GM12878 (cell line): ENCODE data around the gene COL11A2. TPM values are rescaled to one million over a fixed set of nuclear protein-coding genes. Genes with fewer than 3 reads are reported as not detected.

Experiments used
- ATAC-seq: fragments of 200-7000 bp; cut with Tn5 transposase; 3 replicates; pipeline ENCODE4 v1.9.1; 2020; ENCODE audit warnings: mild to moderate bottlenecking, moderate library complexity
- BruUV-seq: library from RNA; stranded (reverse); fragments of 400-500 nt; replicated peaks from 2 replicates; lab custom pipeline; 2021; lab: Mats Ljungman, UMichigan
- CTCF ChIA-PET: fragments of 300-600 bp; sonication (Branson Sonifier 250); formaldehyde crosslinking; extraction: SDS; loops from one replicate; lab custom pipeline; 2021; ENCODE audit warnings: inconsistent platforms; lab: Yijun Ruan, JAX
- POLR2A ChIA-PET: fragments of 350-600 bp; formaldehyde crosslinking; extraction: SDS; loops from one replicate; lab custom pipeline; 2021; ENCODE audit warnings: inconsistent platforms; lab: Charles Lee
- RAD21 ChIA-PET: fragments of 300-600 bp; sonication (Branson Sonifier 250); formaldehyde crosslinking; loops from one replicate; lab custom pipeline; 2023; ENCODE audit warnings: antibody characterized with exemption; ENCODE audit not compliant: unreplicated experiment; lab: Charles Lee
- SMC1A ChIA-PET: fragments of 300-600 bp; sonication (Branson Sonifier 250); formaldehyde crosslinking; loops from one replicate; lab custom pipeline; 2023; ENCODE audit not compliant: unreplicated experiment, uncharacterized antibody; lab: Charles Lee
- DNase-seq: peaks from one replicate; pipeline ENCODE4 v3.0.0-alpha.2; 2011; ENCODE audit warnings: low read depth, low spot score
- FAIRE-seq: peaks from 3 replicates; lab custom pipeline; 2011; peaks lifted over from hg19 to GRCh38; lab: Jason Lieb, UNC
- H2AFZ ChIP-seq: 2 replicates; pipeline ENCODE4 v1.6.0; 2011; ENCODE audit warnings: low read depth, low read length, control low read depth; ENCODE audit not compliant: control insufficient read depth
- H3K27ac ChIP-seq: 2 replicates; pipeline ENCODE4 v1.5.1; 2011; ENCODE audit warnings: control low read depth; ENCODE audit not compliant: control insufficient read depth, insufficient read depth
- H3K27me3 ChIP-seq, 2 experiments: replicated peaks in 1 of 2; 2 replicates each; pipeline versions ENCODE4 v1.6.0 to v1.6.1; 2011; ENCODE audit warnings: low read length in 1 of 2; ENCODE audit not compliant: control insufficient read depth in 2 of 2, insufficient read depth in 2 of 2
- H3K36me3 ChIP-seq, 2 experiments: 2 replicates each; pipeline ENCODE4 v1.5.1; 2011; ENCODE audit warnings: low read length in 1 of 2; ENCODE audit not compliant: control insufficient read depth in 2 of 2, insufficient read depth in 2 of 2
- H3K4me1 ChIP-seq: 2 replicates; pipeline ENCODE4 v1.6.1; 2011; ENCODE audit warnings: mild to moderate bottlenecking, low read length, moderate library complexity, mixed read lengths; ENCODE audit not compliant: control insufficient read depth, insufficient read depth
- H3K4me2 ChIP-seq: 2 replicates; pipeline ENCODE4 v1.6.0; 2011; ENCODE audit warnings: control low read depth; ENCODE audit not compliant: control insufficient read depth, insufficient read depth
- H3K4me3 ChIP-seq: fragments of 200-600 bp; sonication (generic); 2 replicates; pipeline ENCODE4 v1.5.1; 2016
- H3K79me2 ChIP-seq: 2 replicates; pipeline ENCODE4 v1.6.0; 2011; ENCODE audit warnings: low read length; ENCODE audit not compliant: control insufficient read depth, insufficient read depth
- H3K9ac ChIP-seq: 2 replicates; pipeline ENCODE4 v1.8.0; 2011; ENCODE audit warnings: low read length, control low read depth, mixed read lengths; ENCODE audit not compliant: control insufficient read depth, insufficient read depth
- H3K9me3 ChIP-seq: replicated peaks from 3 replicates; pipeline ENCODE4 v1.5.1; 2011; ENCODE audit warnings: mild to moderate bottlenecking, low read length; ENCODE audit not compliant: control insufficient read depth, insufficient read depth
- H4K20me1 ChIP-seq: 2 replicates; pipeline ENCODE4 v1.6.0; 2011; ENCODE audit not compliant: control insufficient read depth, insufficient read depth
- CEBPB ChIP-seq, 2 experiments: fragments of 150-350 bp in 1 of 2; IDR thresholded peaks; 2 replicates each; pipeline ENCODE4 v1.6.1; 2012 to 2014; ENCODE audit warnings: low read depth in 2 of 2, low read length in 2 of 2, borderline replicate concordance in 1 of 2, inconsistent platforms in 1 of 2
- CHD4 ChIP-seq: fragments of 200-600 bp; sonication (generic); IDR thresholded peaks from 2 replicates; pipeline ENCODE4 v1.6.1; 2016; ENCODE audit warnings: mild to moderate bottlenecking
- GABPA ChIP-seq: IDR thresholded peaks from 2 replicates; pipeline ENCODE4 v1.6.1; 2014; ENCODE audit warnings: antibody characterized with exemption, low read depth, mild to moderate bottlenecking, inconsistent platforms
- HDAC6 ChIP-seq: fragments of 200-600 bp; sonication (generic); IDR thresholded peaks from one replicate; pipeline ENCODE4 v1.8.0; 2017; ENCODE audit warnings: antibody characterized with exemption; ENCODE audit not compliant: unreplicated experiment
- RAD51 ChIP-seq: fragments of 450-650 bp; IDR thresholded peaks from 2 replicates; pipeline ENCODE4 v1.6.1; 2016; ENCODE audit warnings: moderate library complexity, mild to moderate bottlenecking, inconsistent platforms
- SMAD5 ChIP-seq: IDR thresholded peaks from 2 replicates; pipeline ENCODE4 v1.6.1; 2016; ENCODE audit warnings: antibody characterized with exemption, low read depth
- SREBF1 ChIP-seq: IDR thresholded peaks from 2 replicates; pipeline ENCODE4 v1.6.1; 2012; ENCODE audit warnings: mild to moderate bottlenecking, low read length
- STAT3 ChIP-seq: IDR thresholded peaks from 2 replicates; pipeline ENCODE4 v1.6.1; 2011; ENCODE audit warnings: low read depth, low read length, improper control_type of control experiment
- WGBS: methylation state at CpG from one replicate; pipeline ENCODE4 v1.1.6; 2016; ENCODE audit warnings: low lambda C conversion rate; ENCODE audit not compliant: insufficient replicate concordance, insufficient coverage; ENCODE audit errors: missing lambda C conversion rate; 5-methylcytosine and 5-hydroxymethylcytosine counted together
- in situ Hi-C: fragments of 300-500 bp; cut with MboI; formaldehyde crosslinking; loops from 9 replicates; pipeline ENCODE4 v1.14.3; 2018; ENCODE audit warnings: mixed read lengths
- intact Hi-C: fragments of 100-400 bp; cut with micrococcal nuclease; formaldehyde crosslinking; loops from one replicate; pipeline ENCODE4 v1.14.2; 2022; ENCODE audit not compliant: unreplicated experiment
- polyA plus RNA-seq, 11 experiments: library from polyadenylated mRNA; depleted of rRNA in 4 of 11; unstranded in 6 of 11; stranded (reverse) in 5 of 11; fragments of >200 nt; fragmentation: Nextera tagmentation in 4 of 11; fragmentation: Illumina TruSeq in 1 of 11; extraction: Ambion mirVana in 4 of 11; extraction: Trizol in 1 of 11; gene quantifications; 1 replicate in 1 of 11; 2 replicates in 10 of 11; pipeline versions ENCODE4 v1.2.1 to v1.2.3, GENCODE V29; 2011 to 2016; ENCODE audit warnings: inconsistent platforms in 2 of 11, missing spikeins in 2 of 11, low read depth in 1 of 11
- total RNA-seq, 4 experiments: library from RNA; depleted of rRNA in 3 of 4; stranded (reverse); fragments of >200 nt in 3 of 4; fragmentation: Illumina TruSeq in 1 of 4; extraction: Trizol in 1 of 4; gene quantifications; 2 replicates each; pipeline versions ENCODE4 v1.2.1 to v1.2.3, GENCODE V29; 2013 to 2021
- TF ChIP-seq, protein P1 (sequence below): fragments of 150-350 bp; IDR thresholded peaks from 2 replicates; pipeline ENCODE4 v1.6.1; 2014; ENCODE audit warnings: mild to moderate bottlenecking, low read depth, low read length
- TF ChIP-seq, protein P2 (sequence below): fragments of 450-650 bp; IDR thresholded peaks from 2 replicates; pipeline ENCODE4 v1.6.1; 2016; ENCODE audit warnings: mild to moderate bottlenecking

The COL11A2 gene
- total and polyA plus RNA-seq, 10 of the 15 experiments (the other 5 are each of a cell fraction or from before 2014, with no cell fraction given): 0.03 to 0.83 (median 0.22) TPM; not detected in 1

DNA sequence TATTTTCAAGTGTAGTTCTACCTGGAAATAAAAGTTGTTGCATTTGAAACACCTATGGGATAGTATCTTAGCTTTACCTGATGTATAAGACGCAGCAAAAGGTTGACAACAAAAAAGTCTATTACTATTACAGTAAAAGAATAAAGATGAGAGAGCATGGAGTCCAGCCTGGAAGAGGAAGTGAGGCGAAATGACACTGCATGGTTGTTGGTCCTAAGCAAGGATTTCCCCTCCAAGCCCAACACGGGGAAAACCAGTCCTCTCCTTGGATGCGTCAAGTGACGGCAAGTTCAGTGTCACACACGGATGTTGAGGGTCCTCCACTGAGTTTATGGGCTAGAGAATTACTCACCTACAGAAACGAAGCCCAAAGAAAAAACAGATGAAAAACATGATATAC, 51.7 kb downstream of the COL11A2 start (continued):
- TF ChIP-seq, protein P1, sequence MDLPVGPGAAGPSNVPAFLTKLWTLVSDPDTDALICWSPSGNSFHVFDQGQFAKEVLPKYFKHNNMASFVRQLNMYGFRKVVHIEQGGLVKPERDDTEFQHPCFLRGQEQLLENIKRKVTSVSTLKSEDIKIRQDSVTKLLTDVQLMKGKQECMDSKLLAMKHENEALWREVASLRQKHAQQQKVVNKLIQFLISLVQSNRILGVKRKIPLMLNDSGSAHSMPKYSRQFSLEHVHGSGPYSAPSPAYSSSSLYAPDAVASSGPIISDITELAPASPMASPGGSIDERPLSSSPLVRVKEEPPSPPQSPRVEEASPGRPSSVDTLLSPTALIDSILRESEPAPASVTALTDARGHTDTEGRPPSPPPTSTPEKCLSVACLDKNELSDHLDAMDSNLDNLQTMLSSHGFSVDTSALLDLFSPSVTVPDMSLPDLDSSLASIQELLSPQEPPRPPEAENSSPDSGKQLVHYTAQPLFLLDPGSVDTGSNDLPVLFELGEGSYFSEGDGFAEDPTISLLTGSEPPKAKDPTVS: no peak
- TF ChIP-seq SMAD5: no peak
- TF ChIP-seq SREBF1: no peak
- no peak for TF ChIP-seq CHD4
- no peak for TF ChIP-seq GABPA
- no peak for TF ChIP-seq STAT3

DNA sequence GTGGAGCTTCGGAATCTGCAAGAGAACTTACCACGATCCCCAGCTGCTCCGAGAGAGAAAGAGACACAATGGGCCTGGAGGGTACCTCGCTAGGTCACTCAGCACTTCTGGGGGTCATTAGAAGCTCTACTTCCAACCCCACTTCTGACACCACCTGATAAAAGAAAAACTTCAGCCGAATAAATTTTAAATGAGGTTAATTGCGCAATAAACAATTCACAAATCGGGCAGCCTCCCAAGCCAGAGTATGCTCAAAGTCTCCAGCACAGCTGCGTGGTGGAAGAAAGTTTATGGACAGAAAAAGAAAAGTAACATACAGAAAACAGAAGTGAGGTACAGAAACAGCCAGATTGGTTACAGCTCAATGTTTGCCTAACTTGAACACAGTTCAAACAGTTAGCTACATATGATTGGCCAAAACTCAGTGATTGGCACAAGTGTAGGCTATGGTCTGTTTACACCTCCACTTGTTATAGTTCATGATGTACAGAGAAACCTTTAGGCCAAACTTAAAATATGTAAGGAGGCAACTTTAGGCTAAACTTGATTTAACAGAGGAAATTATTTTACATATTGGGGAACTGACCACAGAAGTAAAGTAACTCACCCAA, 52.6 kb downstream of the COL11A2 start:
- ChIA-PET CTCF (interaction anchor here (0.6 to 4.6 kb wide), 7 partner anchors 13 to 301 kb away, joined by 3 to 50 read pairs (median 4); partner anchors contain the start of gene TAP2), SMC1A (interaction anchor here (0.7 to 3.9 kb wide), 4 partner anchors 12 to 121 kb away, joined by 3 to 29 read pairs (median 4); no protein-coding TSS in a partner anchor), RAD21 (interaction anchor here (0.9 to 1.0 kb wide), 3 partner anchors 10 to 14 kb away, joined by 3 read pairs; no protein-coding TSS in a partner anchor), POLR2A (interaction anchor here (0.8 to 1.3 kb wide), 5 partner anchors 9 to 60 kb away, joined by 3 to 4 read pairs (median 3); no protein-coding TSS in a partner anchor)
- no TSS peak for BruUV-seq
- in situ Hi-C loops: no loop called here
- H3K4me3 ChIP-seq: no peak overlapping the region
- H3K36me3 ChIP-seq: no peaks in the 10 kb centered on the region
- no peak overlapping the region for H3K9ac ChIP-seq
- intact Hi-C loops: no loop called here
- H4K20me1 ChIP-seq: no peaks in the 10 kb centered on the region
- H3K9me3 ChIP-seq: no peaks in the 10 kb centered on the region
- H3K27ac ChIP-seq: no peak overlapping the region
- no peak overlapping the region for H3K4me2 ChIP-seq
- no peak for TF ChIP-seq HDAC6
- TF ChIP-seq CEBPB (IDR thresholded peaks at IDR 0.05; ENCODE audit: borderline replicate concordance in 1 of 2, low read depth in 2 of 2, low read length in 2 of 2): peak in 1 of 2 experiments; percentile 54; a peak in 1 of 4 replicates
- no peak for TF ChIP-seq RAD51
- TF ChIP-seq, protein P2, sequence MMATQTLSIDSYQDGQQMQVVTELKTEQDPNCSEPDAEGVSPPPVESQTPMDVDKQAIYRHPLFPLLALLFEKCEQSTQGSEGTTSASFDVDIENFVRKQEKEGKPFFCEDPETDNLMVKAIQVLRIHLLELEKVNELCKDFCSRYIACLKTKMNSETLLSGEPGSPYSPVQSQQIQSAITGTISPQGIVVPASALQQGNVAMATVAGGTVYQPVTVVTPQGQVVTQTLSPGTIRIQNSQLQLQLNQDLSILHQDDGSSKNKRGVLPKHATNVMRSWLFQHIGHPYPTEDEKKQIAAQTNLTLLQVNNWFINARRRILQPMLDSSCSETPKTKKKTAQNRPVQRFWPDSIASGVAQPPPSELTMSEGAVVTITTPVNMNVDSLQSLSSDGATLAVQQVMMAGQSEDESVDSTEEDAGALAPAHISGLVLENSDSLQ: peak; percentile 59
- peak overlapping the region; percentile 35 for H2AFZ ChIP-seq
- no peaks in the 10 kb centered on the region for H3K79me2 ChIP-seq
- H3K4me1 ChIP-seq: peaks cover 8% of the 10 kb centered on the region
- no peaks in the 10 kb centered on the region for H3K27me3 ChIP-seq
- ATAC-seq: no peak
- no peak for FAIRE-seq
- no peak for DNase-seq
- WGBS: 96% methylated on average over 8 of the region's 8 CpGs
